ENCODE data around the gene STAT3.

Gene STAT3

DNA sequence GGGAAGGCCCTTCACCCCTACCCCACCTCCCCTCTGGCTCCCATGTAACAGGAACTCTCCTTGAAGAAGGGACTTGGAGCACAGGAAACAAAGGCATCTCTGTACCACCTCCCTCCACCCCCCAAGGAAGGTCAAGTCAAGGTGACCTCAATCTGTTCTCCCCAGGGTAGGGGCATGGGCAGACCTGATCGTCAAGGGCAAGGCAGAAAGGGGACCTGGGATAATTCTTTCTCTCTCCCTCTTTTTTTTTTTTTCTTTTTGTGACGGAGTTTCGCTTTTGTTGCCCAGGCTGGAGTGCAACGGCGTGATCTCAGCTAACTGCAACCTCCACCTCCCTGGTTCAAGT is 104.2 kb downstream of the STAT3 start:
- DNase-seq (ENCODE audit: low spot score): no peak
- POLR2A ChIA-PET (ENCODE audit: low non-redundant PET): no interaction called here
- H3K27ac ChIP-seq: no peak overlapping the region
- TF ChIP-seq, protein P1, sequence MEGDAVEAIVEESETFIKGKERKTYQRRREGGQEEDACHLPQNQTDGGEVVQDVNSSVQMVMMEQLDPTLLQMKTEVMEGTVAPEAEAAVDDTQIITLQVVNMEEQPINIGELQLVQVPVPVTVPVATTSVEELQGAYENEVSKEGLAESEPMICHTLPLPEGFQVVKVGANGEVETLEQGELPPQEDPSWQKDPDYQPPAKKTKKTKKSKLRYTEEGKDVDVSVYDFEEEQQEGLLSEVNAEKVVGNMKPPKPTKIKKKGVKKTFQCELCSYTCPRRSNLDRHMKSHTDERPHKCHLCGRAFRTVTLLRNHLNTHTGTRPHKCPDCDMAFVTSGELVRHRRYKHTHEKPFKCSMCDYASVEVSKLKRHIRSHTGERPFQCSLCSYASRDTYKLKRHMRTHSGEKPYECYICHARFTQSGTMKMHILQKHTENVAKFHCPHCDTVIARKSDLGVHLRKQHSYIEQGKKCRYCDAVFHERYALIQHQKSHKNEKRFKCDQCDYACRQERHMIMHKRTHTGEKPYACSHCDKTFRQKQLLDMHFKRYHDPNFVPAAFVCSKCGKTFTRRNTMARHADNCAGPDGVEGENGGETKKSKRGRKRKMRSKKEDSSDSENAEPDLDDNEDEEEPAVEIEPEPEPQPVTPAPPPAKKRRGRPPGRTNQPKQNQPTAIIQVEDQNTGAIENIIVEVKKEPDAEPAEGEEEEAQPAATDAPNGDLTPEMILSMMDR (conservative IDR thresholded peaks at IDR 0.05; ENCODE audit: low read depth): no peak
- CTCF ChIA-PET: no interaction called here

- H3K27ac ChIP-seq: no peak overlapping the region
- TF ChIP-seq, protein P1 (conservative IDR thresholded peaks at IDR 0.05; ENCODE audit: low read depth): no peak
- ChIA-PET POLR2A (ENCODE audit: low non-redundant PET) (no interaction called here), CTCF (no interaction called here)
- no peak for DNase-seq (ENCODE audit: low spot score)
Measured at GRCh38 chr17:42283241-42284023, 104.8 kb downstream of the STAT3 start.

- POLR2A ChIA-PET (ENCODE audit: low non-redundant PET): no interaction called here
- no peak overlapping the region for H3K27ac ChIP-seq
- no peak for DNase-seq (ENCODE audit: low spot score)
- TF ChIP-seq, protein P1 (conservative IDR thresholded peaks at IDR 0.05; ENCODE audit: low read depth): no peak
- CTCF ChIA-PET: no interaction called here
Measured at GRCh38 chr17:42282478-42283080, 105.7 kb downstream of the STAT3 start.

DNA sequence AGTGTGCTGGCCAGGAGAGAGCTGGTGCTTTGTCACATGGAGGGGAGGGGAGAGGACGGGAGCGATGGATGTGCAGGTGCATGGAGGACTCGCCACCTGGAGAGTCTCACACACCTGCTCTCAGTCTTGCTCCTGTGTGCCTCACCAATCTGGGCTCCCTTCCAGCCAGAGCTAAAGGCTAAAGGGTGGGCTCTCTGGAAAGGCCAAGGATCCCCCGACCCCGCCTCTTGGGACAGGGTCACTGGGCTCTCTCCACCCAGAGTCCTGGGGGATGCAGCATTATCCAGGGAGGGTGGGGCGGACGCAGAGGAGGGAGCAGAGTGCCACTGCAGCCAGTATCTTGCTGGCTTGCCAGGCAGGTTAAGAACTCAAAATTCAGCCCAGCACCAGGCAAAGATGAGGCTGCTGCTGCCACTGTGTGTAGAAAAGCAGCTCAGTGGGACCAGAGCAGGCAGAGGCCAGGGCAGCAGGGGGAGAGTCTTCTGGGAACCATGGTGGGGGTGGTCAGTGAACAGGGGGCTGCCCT is 106.6 kb downstream of the STAT3 start:
- TF ChIP-seq, protein P1 (conservative IDR thresholded peaks at IDR 0.05; ENCODE audit: low read depth): no peak
- no peak for DNase-seq (ENCODE audit: low spot score)
- ChIA-PET POLR2A (ENCODE audit: low non-redundant PET) (no interaction called here), CTCF (interaction anchor here (0.7 kb wide), 1 partner anchor 157 kb away, joined by 5 read pairs; no protein-coding TSS in a partner anchor)
- H3K27ac ChIP-seq: no peak overlapping the region

DNA sequence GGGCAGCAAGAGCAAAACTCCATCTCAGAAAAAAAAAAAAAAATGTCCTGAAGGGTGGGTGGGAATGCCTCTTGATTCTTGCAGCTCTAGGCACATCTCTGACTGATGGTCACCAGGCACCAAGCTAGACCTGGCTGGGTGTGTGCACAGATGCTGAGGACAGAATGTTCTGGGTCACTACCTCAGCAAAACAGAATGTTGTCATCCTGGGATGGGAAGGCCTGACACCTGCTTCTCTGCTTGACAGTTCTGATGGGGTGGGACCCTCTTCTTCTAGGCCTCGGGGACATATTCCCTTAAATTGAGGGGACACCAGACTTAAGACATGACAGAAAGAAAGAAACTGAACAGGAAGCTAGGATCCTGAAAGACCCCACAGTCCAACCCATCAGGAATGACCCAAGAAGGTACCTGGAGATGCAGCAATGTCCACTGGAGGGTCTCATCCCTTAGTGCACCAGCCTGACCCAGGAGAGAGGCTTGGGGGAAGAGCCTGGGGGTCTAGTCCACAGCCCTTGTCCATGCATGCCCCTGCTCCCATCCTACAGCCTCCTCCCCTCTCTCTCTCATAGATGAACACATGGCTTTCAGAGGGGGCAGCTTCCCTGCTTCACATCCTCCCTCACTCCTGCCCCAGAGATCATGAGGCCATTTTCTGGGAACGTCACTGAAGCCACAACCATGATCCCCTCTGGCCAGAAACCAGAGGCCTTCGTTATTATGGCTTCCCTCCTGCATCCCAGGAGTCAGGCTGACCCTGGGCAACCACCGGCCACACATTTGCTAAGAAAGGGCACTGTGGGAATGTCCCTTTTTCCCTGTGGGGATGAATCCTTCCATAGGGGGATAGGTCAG is 108.2 kb downstream of the STAT3 start:
- CTCF ChIA-PET: interaction anchor here (1.0 kb wide), 1 partner anchor 32 kb away, joined by 4 read pairs; no protein-coding TSS in a partner anchor
- H3K27ac ChIP-seq: no peak overlapping the region
- POLR2A ChIA-PET (ENCODE audit: low non-redundant PET): no interaction called here

More for the DNA sequence above, 108.2 kb downstream of the STAT3 start:
- TF ChIP-seq, protein P1 (conservative IDR thresholded peaks at IDR 0.05; ENCODE audit: low read depth): no peak
- no peak for DNase-seq (ENCODE audit: low spot score)

All from RWPE1 (cell line).